GM12891 (cell line): ENCODE results near the gene GREB1.

Experiments
- DNase-seq: peaks from one replicate; pipeline ENCODE4 v3.0.0; 2011; ENCODE audit warnings: low spot score; ENCODE audit not compliant: insufficient read length
- FAIRE-seq: peaks from 2 replicates; lab custom pipeline; 2011; peaks lifted over from hg19 to GRCh38; lab: Jason Lieb, UNC
- PAX5 ChIP-seq: IDR thresholded peaks from 2 replicates; pipeline ENCODE4 v1.6.1; 2011; ENCODE audit warnings: low read length, moderate library complexity, mild to moderate bottlenecking; ENCODE audit not compliant: insufficient read depth, severe bottlenecking
- POLR2A ChIP-seq: IDR thresholded peaks from 2 replicates; pipeline ENCODE4 v1.6.1; 2011; ENCODE audit warnings: low read depth, low read length, control low read depth
- POLR2AphosphoS5 ChIP-seq: IDR thresholded peaks from 2 replicates; pipeline ENCODE4 v1.6.1; 2011; ENCODE audit warnings: low read depth, low read length, control low read depth
- POU2F2 ChIP-seq: IDR thresholded peaks from 2 replicates; pipeline ENCODE4 v1.6.1; 2011; ENCODE audit warnings: low read depth, mild to moderate bottlenecking, control low read depth, low read length, moderate library complexity
- SPI1 ChIP-seq: IDR thresholded peaks from 2 replicates; pipeline ENCODE4 v1.6.1; 2011; ENCODE audit warnings: low read depth, low read length, control low read depth
- TAF1 ChIP-seq: IDR thresholded peaks from 2 replicates; pipeline ENCODE4 v1.6.1; 2011; ENCODE audit warnings: low read depth, low read length, control low read depth

The GREB1 gene

DNA sequence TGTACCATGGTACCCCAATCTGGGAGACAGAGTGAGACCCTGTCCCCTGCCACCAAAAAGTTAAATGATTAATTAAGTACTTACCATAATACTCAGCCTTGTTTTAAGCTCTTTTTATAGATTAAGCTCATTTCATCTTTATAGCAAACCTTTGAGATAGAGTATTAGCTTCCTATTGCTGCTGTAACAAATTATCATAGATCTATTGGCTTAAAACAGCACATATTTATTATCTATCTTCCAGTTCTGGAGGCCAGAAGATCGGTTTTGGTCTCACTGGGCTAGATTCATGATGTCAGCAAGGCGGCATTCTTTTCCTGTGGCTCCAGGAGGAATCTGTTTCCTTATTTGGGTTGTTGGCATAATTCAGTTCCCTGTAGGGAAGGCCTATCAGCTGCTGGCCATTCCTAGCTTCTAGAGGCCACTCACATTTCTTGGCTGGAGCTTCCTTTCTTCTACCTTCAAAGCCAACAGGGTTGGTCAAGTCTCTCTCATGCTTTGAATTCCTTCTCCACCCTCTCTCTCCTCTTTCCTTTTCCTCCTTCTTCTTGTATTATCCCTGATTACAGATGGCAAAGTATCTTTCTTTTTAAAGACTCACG lies 13.7 kb upstream of the GREB1 start:
- TF ChIP-seq POLR2AphosphoS5 (no peak), POLR2A (no peak), SPI1 (no peak), POU2F2 (no peak), TAF1 (no peak), PAX5 (no peak)

DNA sequence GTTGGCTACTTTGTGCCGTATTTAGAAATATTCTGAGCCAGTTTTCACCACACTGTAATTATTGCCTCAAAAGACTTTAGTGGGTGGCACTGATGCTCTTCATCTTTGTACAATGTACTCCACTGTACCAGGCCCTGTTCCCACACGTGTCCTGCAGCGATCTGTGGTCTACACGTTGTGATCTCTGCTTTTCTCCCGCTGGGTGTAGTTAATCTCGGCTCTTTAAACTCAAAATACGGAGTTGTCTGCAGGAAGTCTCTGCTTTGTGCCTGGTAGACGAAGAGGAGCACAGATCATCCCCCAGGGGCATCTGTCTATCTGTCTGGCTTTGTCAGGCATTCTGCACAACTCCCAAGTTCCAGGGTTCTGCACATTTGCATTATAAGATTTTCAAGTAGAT lies 12.1 kb upstream of the GREB1 start:
- DNase-seq = no peak
- FAIRE-seq = no peak
- TF ChIP-seq POLR2AphosphoS5 = no peak
- TF ChIP-seq POU2F2 = no peak
- no peak for TF ChIP-seq POLR2A
- TF ChIP-seq SPI1 = no peak
- TF ChIP-seq TAF1 = no peak
- no peak for TF ChIP-seq PAX5

More for the DNA sequence above, 13.7 kb upstream of the GREB1 start:
- FAIRE-seq = no peak
- DNase-seq = no peak

DNA sequence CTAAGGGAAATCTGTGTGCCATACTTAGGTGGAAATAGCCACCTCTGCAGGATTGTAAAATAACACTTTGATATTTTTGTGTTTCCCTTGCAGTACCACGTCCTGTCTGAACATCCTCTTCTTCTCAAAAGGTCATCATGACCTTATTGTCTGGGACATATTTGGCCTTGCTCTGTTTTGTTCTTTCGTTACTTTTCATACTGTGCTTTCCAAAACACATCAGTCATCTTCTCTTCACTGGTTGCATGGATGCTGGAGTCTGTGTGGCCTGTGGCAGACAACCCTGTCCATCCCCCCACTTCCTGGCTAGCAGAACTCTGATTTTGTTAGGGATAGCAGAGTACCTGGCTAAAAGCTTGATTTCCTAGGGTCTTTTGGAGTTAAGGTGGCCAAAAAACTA lies 9.4 kb upstream of the GREB1 start:
- TF ChIP-seq TAF1 = no peak
- TF ChIP-seq PAX5 = no peak
- no peak for TF ChIP-seq SPI1
- no peak for TF ChIP-seq POLR2AphosphoS5
- no peak for TF ChIP-seq POU2F2
- TF ChIP-seq POLR2A = no peak
- DNase-seq = no peak
- FAIRE-seq = no peak

DNA sequence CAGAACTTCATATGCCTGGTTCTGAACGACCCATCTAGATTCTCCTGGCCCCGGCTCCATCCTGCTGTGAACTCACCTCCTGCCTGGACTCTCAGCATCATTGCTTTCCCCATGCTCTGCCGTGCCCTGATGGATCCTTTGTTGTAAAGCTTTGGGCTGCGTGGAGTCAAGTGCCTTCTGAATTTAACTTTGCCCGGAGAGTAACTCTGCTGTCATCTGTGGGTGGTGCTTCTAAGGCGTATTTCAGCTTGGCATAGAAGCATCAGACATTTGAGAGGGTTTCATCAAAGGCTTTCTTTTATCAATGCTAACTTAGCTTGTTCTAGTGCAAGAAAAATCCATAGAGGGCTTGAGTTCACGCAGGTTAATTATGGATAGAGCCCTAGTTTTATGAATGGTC lies 8.1 kb upstream of the GREB1 start:
- TF ChIP-seq POLR2A = no peak
- DNase-seq = no peak
- no peak for FAIRE-seq

DNA sequence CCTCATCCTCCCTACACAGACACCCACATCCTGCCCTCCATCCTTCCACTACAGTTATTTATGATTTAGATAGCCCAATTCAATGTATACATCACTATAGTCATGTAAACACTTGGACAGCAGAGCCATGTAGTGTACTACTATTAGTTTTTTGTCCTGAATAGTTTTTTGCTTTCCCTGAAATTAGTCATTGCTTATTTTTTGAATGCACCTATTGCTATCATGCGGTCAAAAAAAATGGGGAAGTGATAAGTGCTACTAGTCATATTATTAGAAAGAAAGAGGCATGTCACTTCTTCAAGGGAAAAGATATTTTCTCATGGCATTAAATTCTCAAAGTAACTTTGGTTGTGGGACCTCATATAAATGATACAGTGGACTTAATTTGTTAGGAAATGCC lies 6.8 kb upstream of the GREB1 start:
- peak; percentile 81 for TF ChIP-seq SPI1
- TF ChIP-seq TAF1 = no peak
- DNase-seq (no peak), FAIRE-seq (no peak)

DNA sequence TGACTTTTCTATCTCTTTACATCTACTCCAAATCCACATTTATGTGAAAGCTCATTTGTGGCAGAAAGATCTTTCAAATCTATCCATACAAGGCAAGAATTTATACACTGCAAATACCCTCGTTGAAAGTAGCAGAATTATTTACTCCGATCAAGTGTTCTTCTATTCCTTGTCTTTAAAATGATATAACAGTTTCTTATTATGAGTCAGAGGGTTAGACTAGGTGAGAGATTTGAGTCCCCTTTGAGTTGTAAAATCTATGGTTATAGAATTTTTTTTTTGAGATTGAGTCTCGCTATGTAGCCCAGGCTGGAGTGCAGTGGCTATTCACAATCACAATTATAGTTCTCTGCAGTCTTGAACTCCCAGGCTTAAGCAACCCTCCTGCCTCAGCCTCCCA lies 5.6 kb upstream of the GREB1 start:
- DNase-seq (no peak), FAIRE-seq (no peak)
- TF ChIP-seq SPI1 = no peak

DNA sequence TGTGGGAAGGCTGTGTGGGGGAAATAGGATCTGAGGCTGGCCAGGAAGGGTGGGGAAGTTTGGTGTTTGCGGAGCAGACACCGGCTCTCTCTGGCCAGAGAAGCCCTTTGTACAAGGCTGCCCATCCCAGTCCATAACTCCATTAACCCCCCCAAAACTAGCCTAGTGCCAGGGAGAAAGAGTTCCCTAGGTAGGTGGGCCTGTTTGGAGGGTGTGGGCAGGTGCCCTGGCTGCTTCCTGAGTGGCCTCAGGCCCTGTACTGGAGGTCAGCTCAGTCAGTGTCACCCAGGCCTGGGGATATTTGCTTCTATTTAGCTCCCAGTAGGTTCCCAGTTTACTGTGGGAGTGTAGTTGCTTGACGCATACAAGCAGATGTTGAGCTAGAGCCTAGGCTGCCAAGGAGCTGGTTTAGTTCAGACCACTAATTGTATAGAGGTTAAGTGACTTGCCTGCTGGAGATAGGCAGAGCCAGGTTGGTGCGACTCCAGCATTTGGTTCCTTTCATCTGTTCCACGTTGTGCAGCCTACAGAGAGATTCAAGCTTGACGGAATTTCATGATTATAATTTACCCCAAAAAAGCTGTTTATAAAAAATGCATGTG lies 2.9 kb upstream of the GREB1 start:
- FAIRE-seq (no peak), DNase-seq (no peak)
- TF ChIP-seq TAF1 (no peak), SPI1 (no peak), POU2F2 (no peak), PAX5 (no peak), POLR2AphosphoS5 (no peak), POLR2A (no peak)

DNA sequence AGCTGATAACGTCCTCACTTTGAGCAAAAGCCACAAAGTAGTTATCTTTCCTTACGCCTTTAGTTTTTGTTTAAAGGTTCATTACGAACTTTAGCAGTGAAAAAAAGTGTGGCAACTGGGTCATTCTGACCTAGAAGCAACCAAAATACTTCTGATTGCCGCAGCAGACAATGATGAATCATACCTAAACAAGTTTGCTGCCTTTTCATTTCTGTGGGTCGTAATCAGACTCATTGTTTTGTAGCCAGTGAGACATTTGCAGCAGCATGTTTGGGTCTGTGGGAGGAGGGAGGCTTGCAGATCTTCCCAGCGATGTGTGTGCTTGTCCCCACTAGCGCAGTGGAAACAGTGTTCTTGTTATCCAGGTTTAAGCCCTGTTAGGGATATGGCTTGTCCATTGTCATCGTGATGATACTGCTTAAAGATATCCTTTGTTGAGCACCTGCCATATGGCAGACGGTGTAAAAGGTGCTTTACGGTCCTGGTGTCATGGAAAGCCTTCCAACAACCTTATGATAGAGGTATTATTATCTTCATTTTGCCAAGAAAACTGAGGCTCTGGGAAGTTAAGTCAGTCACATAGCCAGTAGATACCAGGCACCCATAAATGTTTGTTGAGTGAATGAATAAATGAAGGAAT lies 1.3 kb upstream of the GREB1 start:
- no peak for DNase-seq
- FAIRE-seq = no peak
- TF ChIP-seq PAX5 = no peak
- TF ChIP-seq SPI1 = no peak
- TF ChIP-seq POU2F2 = no peak
- no peak for TF ChIP-seq POLR2A
- no peak for TF ChIP-seq TAF1
- no peak for TF ChIP-seq POLR2AphosphoS5

DNA sequence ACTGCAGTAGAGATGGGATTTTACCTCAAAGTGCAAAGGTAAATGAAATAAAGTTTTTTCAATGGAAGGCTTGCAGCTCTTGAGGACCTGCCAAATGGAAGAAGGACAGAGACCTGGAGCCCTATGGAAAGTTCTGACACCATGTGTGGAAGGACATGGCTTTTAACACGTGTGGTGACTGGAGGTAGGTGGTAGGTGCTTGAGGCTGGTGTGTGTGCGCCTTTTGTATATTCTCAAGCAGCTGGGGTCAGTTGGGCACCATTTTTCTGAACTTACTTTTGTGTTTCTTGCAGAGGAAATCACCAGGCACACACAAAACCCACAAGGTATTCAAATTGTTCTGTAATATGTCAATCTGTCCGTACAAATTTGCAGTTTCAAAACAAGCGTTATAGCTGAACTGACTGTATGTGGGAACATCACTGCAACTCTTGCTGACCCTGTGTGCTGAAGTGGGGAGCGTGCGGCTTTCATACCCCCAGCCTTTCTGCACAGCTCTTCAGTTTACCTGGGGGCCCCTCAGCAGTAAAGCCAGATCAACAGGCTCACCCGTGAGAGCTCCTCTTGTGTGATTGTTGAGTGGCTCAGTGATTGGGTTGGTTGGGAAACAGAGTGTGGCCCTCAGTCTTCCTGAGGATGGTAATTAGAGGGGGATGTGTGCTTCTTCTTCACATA lies 363 bp downstream of the GREB1 start:
- FAIRE-seq (no peak), DNase-seq (no peak)
- TF ChIP-seq POLR2AphosphoS5 = no peak

DNA sequence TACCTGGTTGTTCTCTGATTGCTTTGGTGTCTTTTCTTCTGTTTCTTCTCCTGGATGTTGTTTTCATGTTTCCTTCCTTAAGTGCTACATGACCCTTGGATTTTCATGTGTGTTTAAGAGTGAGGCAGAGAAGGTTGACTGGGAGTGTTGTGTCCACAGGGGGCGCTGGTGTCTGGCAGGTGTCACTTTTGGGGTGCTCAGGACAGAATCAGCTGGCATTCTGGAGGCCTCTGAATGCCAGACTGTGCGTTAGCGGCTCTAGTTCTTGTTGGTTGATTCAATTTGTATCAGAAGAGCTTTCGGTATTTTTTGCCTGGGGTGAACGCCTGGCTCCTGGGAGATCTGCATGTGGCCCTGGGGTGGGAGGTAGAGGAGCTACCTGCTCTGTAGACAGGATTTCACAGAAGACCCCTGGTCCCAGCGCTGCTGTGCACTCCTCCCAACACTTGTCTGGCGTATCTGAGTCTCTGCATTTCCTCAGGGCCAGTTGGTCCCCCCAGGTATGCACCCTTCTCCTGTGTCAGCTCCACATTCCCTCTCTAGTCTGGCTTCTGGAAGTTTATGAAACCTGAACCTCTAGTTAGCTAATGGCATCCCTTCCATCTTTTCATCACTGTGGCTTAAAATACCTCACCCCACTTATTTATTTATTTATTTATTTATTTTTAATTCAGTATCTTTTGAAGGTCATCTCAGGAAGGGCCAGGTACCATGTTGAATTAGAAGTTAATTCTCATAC lies 1.1 kb downstream of the GREB1 start:
- no peak for FAIRE-seq
- no peak for DNase-seq

More for the DNA sequence above, 1.1 kb downstream of the GREB1 start:
- no peak for TF ChIP-seq POLR2AphosphoS5
- TF ChIP-seq SPI1 = no peak
